Neural progenitor cell (in vitro differentiated cells): ENCODE measurements around the gene KLHL21.

Experiments used
- CTCF ChIP-seq: fragments of 200-600 bp; sonication (generic); IDR thresholded peaks from 2 replicates; pipeline ENCODE4 v1.5.1; 2017; ENCODE audit warnings: antibody characterized with exemption, mild to moderate bottlenecking
- EZH2 ChIP-seq: fragments of 200-600 bp; sonication (generic); IDR thresholded peaks from 2 replicates; pipeline ENCODE4 v1.6.1; 2017; ENCODE audit warnings: antibody characterized with exemption, mild to moderate bottlenecking, moderate library complexity
- EZH2phosphoT487 ChIP-seq: fragments of 200-600 bp; sonication (generic); IDR thresholded peaks from 2 replicates; pipeline ENCODE4 v1.6.1; 2017; ENCODE audit warnings: antibody characterized with exemption

GRCh38 chr1:6560267-6560666, 42.4 kb downstream of the KLHL21 start:
- TF ChIP-seq EZH2 (no peak), CTCF (no peak), EZH2phosphoT487 (no peak)
